Keratinocyte (primary cell): Measurements from ENCODE around the gene ZRSR2.

ENCODE experiments used
- EZH2 ChIP-seq: IDR thresholded peaks from one replicate; pipeline ENCODE4 v1.6.1; 2012; ENCODE audit warnings: inconsistent platforms, mild to moderate bottlenecking, low read length, moderate library complexity
- TF ChIP-seq, protein P1 (sequence below), 3 experiments: IDR thresholded peaks in 1 of 3; conservative IDR thresholded peaks in 1 of 3; optimal IDR thresholded peaks in 1 of 3; 2 replicates in 2 of 3; 3 replicates in 1 of 3; pipeline versions ENCODE3 to v1.5.1; 2011; ENCODE audit warnings: low read length in 3 of 3, mild to moderate bottlenecking in 3 of 3, moderate library complexity in 2 of 3, control low read depth in 1 of 3, inconsistent platforms in 1 of 3; ENCODE audit not compliant: insufficient read depth in 2 of 3; ENCODE audit errors: extremely low read depth in 1 of 3

DNA sequence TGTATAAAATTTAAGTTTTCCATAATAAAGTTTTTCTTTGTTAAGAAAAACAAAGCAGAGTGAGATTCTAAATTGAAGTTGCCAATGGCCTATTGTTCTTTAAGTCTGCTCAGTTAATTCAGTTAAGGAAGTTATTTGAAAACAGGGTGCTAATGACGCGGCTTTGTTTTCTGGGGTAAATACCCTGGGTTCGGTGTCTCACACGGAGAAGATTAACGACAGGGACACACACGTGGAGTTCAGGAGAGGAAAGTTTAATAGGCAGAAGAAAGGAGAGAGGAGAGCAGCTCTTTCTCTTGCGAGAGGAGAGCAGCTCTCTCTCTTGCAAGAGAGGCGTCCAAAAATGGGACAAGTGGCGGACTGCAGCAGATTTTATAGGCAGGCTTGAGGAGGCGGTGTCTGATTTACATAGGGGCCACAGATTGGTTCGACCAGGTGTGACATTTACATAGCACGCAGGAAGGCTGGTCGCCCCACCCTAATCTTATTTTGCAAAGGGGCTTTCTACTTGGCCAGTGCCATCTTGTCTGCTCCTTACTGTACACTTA lies 42.6 kb upstream of the ZRSR2 start:
- TF ChIP-seq, protein P1, sequence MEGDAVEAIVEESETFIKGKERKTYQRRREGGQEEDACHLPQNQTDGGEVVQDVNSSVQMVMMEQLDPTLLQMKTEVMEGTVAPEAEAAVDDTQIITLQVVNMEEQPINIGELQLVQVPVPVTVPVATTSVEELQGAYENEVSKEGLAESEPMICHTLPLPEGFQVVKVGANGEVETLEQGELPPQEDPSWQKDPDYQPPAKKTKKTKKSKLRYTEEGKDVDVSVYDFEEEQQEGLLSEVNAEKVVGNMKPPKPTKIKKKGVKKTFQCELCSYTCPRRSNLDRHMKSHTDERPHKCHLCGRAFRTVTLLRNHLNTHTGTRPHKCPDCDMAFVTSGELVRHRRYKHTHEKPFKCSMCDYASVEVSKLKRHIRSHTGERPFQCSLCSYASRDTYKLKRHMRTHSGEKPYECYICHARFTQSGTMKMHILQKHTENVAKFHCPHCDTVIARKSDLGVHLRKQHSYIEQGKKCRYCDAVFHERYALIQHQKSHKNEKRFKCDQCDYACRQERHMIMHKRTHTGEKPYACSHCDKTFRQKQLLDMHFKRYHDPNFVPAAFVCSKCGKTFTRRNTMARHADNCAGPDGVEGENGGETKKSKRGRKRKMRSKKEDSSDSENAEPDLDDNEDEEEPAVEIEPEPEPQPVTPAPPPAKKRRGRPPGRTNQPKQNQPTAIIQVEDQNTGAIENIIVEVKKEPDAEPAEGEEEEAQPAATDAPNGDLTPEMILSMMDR (optimal IDR thresholded peaks at IDR 0.05 in 1 of 3, IDR thresholded peaks at IDR 0.05 in 1 of 3, conservative IDR thresholded peaks at IDR 0.05 in 1 of 3; ENCODE audit: extremely low read depth in 1 of 3, insufficient read depth in 2 of 3, low read length in 3 of 3) = no peak
- no peak for TF ChIP-seq EZH2
